Upper lobe of left lung (tissue), 4 donors: ENCODE data around the gene PSTPIP2.

ENCODE experiments used
- POLR2A ChIP-seq, 4 donors: fragments of 450-650 bp; IDR thresholded peaks; one replicate each; pipeline ENCODE4 v1.5.1; 2016 to 2017; ENCODE audit warnings: antibody characterized with exemption in 4 of 4, mild to moderate bottlenecking in 2 of 4
- TF ChIP-seq, protein P1 (sequence below), 6 experiments: fragments of 450-650 bp in 4 of 6; fragments of 200-600 bp in 2 of 6; sonication (generic) in 2 of 6; IDR thresholded peaks; one replicate each; pipeline ENCODE4 v1.5.1; 2016 to 2019; ENCODE audit warnings: antibody characterized with exemption in 6 of 6

DNA sequence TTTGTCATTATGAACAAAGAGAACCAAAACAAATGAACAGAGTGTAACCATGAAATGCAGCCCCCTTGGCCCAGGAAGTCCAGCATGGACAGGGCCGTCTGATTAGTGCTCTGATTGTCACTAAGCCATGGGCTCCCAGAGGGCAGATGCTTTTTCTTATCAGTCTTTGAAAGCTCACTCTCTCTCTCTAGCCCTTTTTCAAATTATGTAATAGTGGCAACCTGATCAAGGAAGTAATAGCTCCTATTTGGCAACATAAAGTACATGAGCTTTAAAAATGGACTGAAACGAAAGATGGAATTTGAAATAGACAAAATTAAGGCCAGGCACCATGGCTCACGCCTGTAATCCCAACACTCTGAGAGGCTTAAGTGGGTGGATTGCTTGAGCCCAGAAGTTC lies 72.5 kb downstream of the PSTPIP2 start:
- TF ChIP-seq, protein P1, sequence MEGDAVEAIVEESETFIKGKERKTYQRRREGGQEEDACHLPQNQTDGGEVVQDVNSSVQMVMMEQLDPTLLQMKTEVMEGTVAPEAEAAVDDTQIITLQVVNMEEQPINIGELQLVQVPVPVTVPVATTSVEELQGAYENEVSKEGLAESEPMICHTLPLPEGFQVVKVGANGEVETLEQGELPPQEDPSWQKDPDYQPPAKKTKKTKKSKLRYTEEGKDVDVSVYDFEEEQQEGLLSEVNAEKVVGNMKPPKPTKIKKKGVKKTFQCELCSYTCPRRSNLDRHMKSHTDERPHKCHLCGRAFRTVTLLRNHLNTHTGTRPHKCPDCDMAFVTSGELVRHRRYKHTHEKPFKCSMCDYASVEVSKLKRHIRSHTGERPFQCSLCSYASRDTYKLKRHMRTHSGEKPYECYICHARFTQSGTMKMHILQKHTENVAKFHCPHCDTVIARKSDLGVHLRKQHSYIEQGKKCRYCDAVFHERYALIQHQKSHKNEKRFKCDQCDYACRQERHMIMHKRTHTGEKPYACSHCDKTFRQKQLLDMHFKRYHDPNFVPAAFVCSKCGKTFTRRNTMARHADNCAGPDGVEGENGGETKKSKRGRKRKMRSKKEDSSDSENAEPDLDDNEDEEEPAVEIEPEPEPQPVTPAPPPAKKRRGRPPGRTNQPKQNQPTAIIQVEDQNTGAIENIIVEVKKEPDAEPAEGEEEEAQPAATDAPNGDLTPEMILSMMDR (IDR thresholded peaks at IDR 0.05), result no peak
- no peak for TF ChIP-seq POLR2A (IDR thresholded peaks at IDR 0.05)
